Keratinocyte (primary cell): ENCODE measurements around the gene CTNND2.

Experiments used
- EZH2 ChIP-seq: IDR thresholded peaks from one replicate; pipeline ENCODE4 v1.6.1; 2012; ENCODE audit warnings: inconsistent platforms, mild to moderate bottlenecking, low read length, moderate library complexity
- TF ChIP-seq, protein P1 (sequence below), 3 experiments: IDR thresholded peaks in 1 of 3; conservative IDR thresholded peaks in 1 of 3; optimal IDR thresholded peaks in 1 of 3; 2 replicates in 2 of 3; 3 replicates in 1 of 3; pipeline versions ENCODE3 to v1.5.1; 2011; ENCODE audit warnings: low read length in 3 of 3, mild to moderate bottlenecking in 3 of 3, moderate library complexity in 2 of 3, control low read depth in 1 of 3, inconsistent platforms in 1 of 3; ENCODE audit not compliant: insufficient read depth in 2 of 3; ENCODE audit errors: extremely low read depth in 1 of 3

DNA sequence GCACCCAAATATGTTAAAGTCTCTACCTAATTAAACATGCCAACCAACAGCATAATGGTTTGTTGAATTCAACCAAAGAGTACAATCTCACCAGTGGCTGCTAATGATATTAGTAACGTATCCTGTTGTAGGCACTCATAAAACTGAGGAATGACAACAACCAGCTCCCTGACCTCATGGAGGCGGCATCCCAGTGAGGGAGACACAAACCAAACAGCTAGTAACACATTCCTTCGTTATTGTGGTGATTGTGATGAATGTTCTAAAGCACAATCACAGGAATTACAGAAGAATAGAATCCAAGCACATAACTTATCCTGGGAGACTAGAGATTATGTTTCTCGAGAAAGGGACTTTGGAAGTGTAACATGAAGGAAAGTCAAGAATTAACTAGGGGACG, 224.6 kb downstream of the CTNND2 start:
- TF ChIP-seq, protein P1, sequence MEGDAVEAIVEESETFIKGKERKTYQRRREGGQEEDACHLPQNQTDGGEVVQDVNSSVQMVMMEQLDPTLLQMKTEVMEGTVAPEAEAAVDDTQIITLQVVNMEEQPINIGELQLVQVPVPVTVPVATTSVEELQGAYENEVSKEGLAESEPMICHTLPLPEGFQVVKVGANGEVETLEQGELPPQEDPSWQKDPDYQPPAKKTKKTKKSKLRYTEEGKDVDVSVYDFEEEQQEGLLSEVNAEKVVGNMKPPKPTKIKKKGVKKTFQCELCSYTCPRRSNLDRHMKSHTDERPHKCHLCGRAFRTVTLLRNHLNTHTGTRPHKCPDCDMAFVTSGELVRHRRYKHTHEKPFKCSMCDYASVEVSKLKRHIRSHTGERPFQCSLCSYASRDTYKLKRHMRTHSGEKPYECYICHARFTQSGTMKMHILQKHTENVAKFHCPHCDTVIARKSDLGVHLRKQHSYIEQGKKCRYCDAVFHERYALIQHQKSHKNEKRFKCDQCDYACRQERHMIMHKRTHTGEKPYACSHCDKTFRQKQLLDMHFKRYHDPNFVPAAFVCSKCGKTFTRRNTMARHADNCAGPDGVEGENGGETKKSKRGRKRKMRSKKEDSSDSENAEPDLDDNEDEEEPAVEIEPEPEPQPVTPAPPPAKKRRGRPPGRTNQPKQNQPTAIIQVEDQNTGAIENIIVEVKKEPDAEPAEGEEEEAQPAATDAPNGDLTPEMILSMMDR (optimal IDR thresholded peaks at IDR 0.05 in 1 of 3, IDR thresholded peaks at IDR 0.05 in 1 of 3, conservative IDR thresholded peaks at IDR 0.05 in 1 of 3; ENCODE audit: extremely low read depth in 1 of 3, insufficient read depth in 2 of 3, low read length in 3 of 3), result no peak
- no peak for TF ChIP-seq EZH2
